Measurements from ENCODE around the gene NUPR1.

DNA sequence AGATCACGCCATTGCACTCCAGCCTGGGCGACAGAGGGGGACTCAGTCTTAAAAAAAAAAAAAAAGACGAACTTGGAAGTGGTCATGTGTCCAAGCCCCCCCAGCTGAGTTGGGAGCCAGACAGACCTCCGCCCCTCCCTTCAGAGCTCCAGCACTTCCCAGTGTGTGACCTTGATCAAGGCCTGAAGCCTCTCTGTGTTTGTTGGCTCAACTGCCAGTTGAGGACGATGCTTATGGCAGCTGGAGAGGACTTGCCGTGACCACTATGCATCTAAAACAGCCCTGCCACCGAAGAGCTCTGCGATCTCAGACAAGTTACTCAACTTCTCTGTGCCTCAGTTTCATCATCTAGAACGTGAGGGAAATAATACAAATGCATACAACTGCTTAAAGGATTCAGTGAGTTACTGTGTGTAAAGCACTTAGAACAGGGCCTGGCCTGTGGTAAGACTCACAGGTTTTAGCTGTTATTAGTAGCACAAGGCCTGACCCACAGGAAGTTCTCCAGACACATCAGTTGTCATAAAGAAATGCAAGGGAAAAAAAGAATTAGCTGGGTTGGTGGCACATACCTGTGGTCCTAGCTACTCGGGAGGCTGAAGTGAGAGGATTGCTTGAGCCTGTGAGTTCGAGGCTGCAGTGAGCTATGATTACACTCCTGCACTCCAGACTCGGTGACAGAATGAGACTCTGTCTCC lies 25.1 kb downstream of the NUPR1 start:
- no peak for TF ChIP-seq CTCF (IDR thresholded peaks at IDR 0.05 in 2 of 3, conservative IDR thresholded peaks at IDR 0.05 in 1 of 3; ENCODE audit: borderline replicate concordance in 1 of 3, insufficient read depth in 1 of 3, low read depth in 2 of 3, low read length in 2 of 3)
- TF ChIP-seq EZH2 (IDR thresholded peaks at IDR 0.05) = no peak
- no peak for TF ChIP-seq ZNF274 (IDR thresholded peaks at IDR 0.05; ENCODE audit: low read depth, low read length)
- TF ChIP-seq REST (IDR thresholded peaks at IDR 0.05; ENCODE audit: low read depth) = no peak
- TF ChIP-seq RAD21 (IDR thresholded peaks at IDR 0.05; ENCODE audit: low read depth) = no peak
- TF ChIP-seq YY1 (IDR thresholded peaks at IDR 0.05; ENCODE audit: extremely low read depth, insufficient replicate concordance, low read depth, low read length) = no peak
- TF ChIP-seq POLR2AphosphoS5 (IDR thresholded peaks at IDR 0.05; ENCODE audit: low read depth, low read length) = no peak

All from HCT116 (cell line).